B cell (primary cell): ENCODE results near the gene MRPL23.

Experiments
- CTCF ChIP-seq: fragments of 200-600 bp; IDR thresholded peaks from one replicate; pipeline ENCODE4 v1.8.0; 2022; ENCODE audit warnings: antibody characterized with exemption, mild to moderate bottlenecking
- EZH2 ChIP-seq: IDR thresholded peaks from 2 replicates; pipeline ENCODE4 v1.6.1; 2012; ENCODE audit warnings: borderline replicate concordance, low read depth, mild to moderate bottlenecking, moderate library complexity, low read length; ENCODE audit not compliant: insufficient read depth, poor library complexity, severe bottlenecking

- TF ChIP-seq CTCF (no peak), EZH2 (no peak)
These were observed 41.7 kb downstream of the MRPL23 start for GRCh38 chr11:1988667-1989317.
